Heart right ventricle (tissue), 16 donors: ENCODE measurements around the gene ITGA4. TPM values are rescaled to one million over a fixed set of nuclear protein-coding genes. Genes with fewer than 3 reads are reported as not detected.

Experiments used
- ATAC-seq, 8 donors: fragments of 200-7000 bp; cut with Tn5 transposase; one replicate each; pipeline ENCODE4 v1.9.1; 2020; ENCODE audit warnings: mild to moderate bottlenecking in 8 of 8, moderate library complexity in 8 of 8, moderate number of reproducible peaks in 1 of 8
- DNase-seq, 2 donors: peaks; one replicate each; pipeline ENCODE4 v3.0.0-alpha.2; 2020
- H3K27ac ChIP-seq, 10 donors: fragments of 200-600 bp; sonication (generic) in 2 of 10; one replicate each; pipeline versions ENCODE4 v1.5.0 to v1.8.0; 2020 to 2022; ENCODE audit warnings: mild to moderate bottlenecking in 3 of 10
- H3K27me3 ChIP-seq, 7 donors: fragments of 200-600 bp; one replicate each; pipeline ENCODE4 v1.8.0; 2021 to 2022; ENCODE audit warnings: mild to moderate bottlenecking in 2 of 7
- H3K36me3 ChIP-seq, 9 donors: fragments of 200-600 bp; sonication (generic) in 1 of 9; one replicate each; pipeline versions ENCODE4 v1.5.0 to v1.8.0; 2020 to 2022; ENCODE audit warnings: mild to moderate bottlenecking in 2 of 9
- H3K4me1 ChIP-seq, 9 donors: fragments of 200-600 bp; sonication (generic) in 1 of 9; one replicate each; pipeline versions ENCODE4 v1.5.0 to v1.8.0; 2020 to 2022; ENCODE audit warnings: mild to moderate bottlenecking in 4 of 9
- H3K4me3 ChIP-seq, 10 donors: fragments of 200-600 bp; sonication (generic) in 2 of 10; one replicate each; pipeline versions ENCODE4 v1.5.0 to v1.8.0; 2020 to 2022; ENCODE audit warnings: mild to moderate bottlenecking in 7 of 10, moderate library complexity in 2 of 10
- H3K9me3 ChIP-seq, 11 donors: fragments of 200-600 bp in 10 of 11; sonication (generic) in 2 of 11; one replicate each; pipeline versions ENCODE4 v1.5.0 to v1.8.0; 2013 to 2022; ENCODE audit warnings: mild to moderate bottlenecking in 2 of 11, control low read depth in 1 of 11, moderate library complexity in 1 of 11
- CTCF ChIP-seq, 9 donors: fragments of 200-600 bp; sonication (generic) in 2 of 9; IDR thresholded peaks; one replicate each; pipeline versions ENCODE4 v1.5.0 to v1.8.0; 2021 to 2022; ENCODE audit warnings: antibody characterized with exemption in 9 of 9, mild to moderate bottlenecking in 5 of 9, moderate library complexity in 1 of 9
- WGBS, 2 donors: extraction: QIAGEN DNeasy Blood & Tissue Kit; methylation state at CpG; one replicate each; pipeline ENCODE4 v1.1.7; 2013; ENCODE audit warnings: inconsistent platforms in 1 of 2; 5-methylcytosine and 5-hydroxymethylcytosine counted together
- intact Hi-C, 10 donors: fragments of 100-400 bp; cut with DNase I; formaldehyde crosslinking; loops; one replicate each; pipeline versions ENCODE4 v1.11.1 to v1.14.2; 2022
- polyA plus RNA-seq, 2 donors: library from polyadenylated mRNA; stranded (reverse); fragments of 200-250 nt; gene quantifications; one replicate each; pipeline ENCODE4 v1.2.3, GENCODE V29; 2013
- total RNA-seq, 10 donors: library from RNA; stranded (reverse); fragmentation: NEBNext Ultra II Directional in 3 of 10; extraction: Animal tissue kit (Norgen Biotek cat#: 25700) in 3 of 10; gene quantifications; one replicate each; pipeline versions ENCODE4 v1.2.1 to v1.2.4, GENCODE V29; 2021 to 2023
- donor health status: Arrhythmogenic right ventricular cardiomyopathy.
- donor health status: ischemic (EF 13 %, LVEDD 7.1; RV severe dilation, severe dysfunction).
- donor health status: healthy with polysubstance abuse.
- donor health status: DM: no; HTN: yes; CAD: no.
- donor health status: DM: no; HTN: no; CAD: no.
- donor health status: ischemic (EF 25% LVEDD 6.9; RV normal size, moderate dysfunction).
- donor health status: ischemic (EF 25% LVEDD 5.7; RV mildly dilated, moderate dysfunction).
- donor health status: healthy.
- donor health status: DM: yes; HTN: yes; CAD: no.
- donor health status: Ischemic cardiomyopathy.
- donor health status: ischemic (EF 35%, LVEDD 5.7; RV mildly dilated, moderate dysfunction).
- donor health status: nonischemic (EF 11% LVEDD 7.7; RV severe dilation, severe dysfunction).
- donor health status: DM: yes; HTN: yes; CAD: no.
- donor health status: PGD.
- donor health status: ischemic (EF 29% LVEDD 5.4; RV normal size, mild dysfunction).
- donor health status: nonischemic (EF 23%, LVEDD 6.1; RV moderate dilation, normal function).

The ITGA4 gene
- total and polyA plus RNA-seq, 12 donors, result 0.29 to 9.2 (median 1.4) TPM

GRCh38 chr2:181500201-181500600 is 43.0 kb downstream of the ITGA4 start:
- ATAC-seq, result no peak
- Histone ChIP-seq H3K4me1 (no peaks in the 10 kb centered on the region), H3K4me3 (no peak overlapping the region), H3K9me3 (no peaks in the 10 kb centered on the region), H3K27me3 (no peaks in the 10 kb centered on the region), H3K27ac (no peak overlapping the region), H3K36me3 (peaks cover 0 to 67% (median 0%) of the 10 kb centered on the region in 9 donors)
- DNase-seq, result no peak
- no peak for TF ChIP-seq CTCF (IDR thresholded peaks at IDR 0.05)
- WGBS, 2 donors, result 87 to 90% methylated on average over 4 of the region's 4 CpGs
- intact Hi-C loops, result no loop called here

GRCh38 chr2:181515719-181516118 is 58.5 kb downstream of the ITGA4 start:
- no peak for ATAC-seq
- H3K27me3 ChIP-seq, result peaks cover 0 to 4% (median 0%) of the 10 kb centered on the region in 7 donors
- H3K27ac ChIP-seq, result no peak overlapping the region
- no peak for TF ChIP-seq CTCF (IDR thresholded peaks at IDR 0.05)
- H3K4me1 ChIP-seq, result peaks cover 0 to 6% (median 0%) of the 10 kb centered on the region in 9 donors
- H3K4me3 ChIP-seq, result no peak overlapping the region
- WGBS, 2 donors, result 46 to 59% methylated on average over 3 of the region's 3 CpGs
- intact Hi-C loops, result no loop called here
- H3K9me3 ChIP-seq, result no peaks in the 10 kb centered on the region
- H3K36me3 ChIP-seq, result peaks cover 0 to 60% (median 0%) of the 10 kb centered on the region in 9 donors
- DNase-seq, result no peak

- intact Hi-C loops, result no loop called here
- no peak for ATAC-seq
These were observed 59.8 kb downstream of the ITGA4 start for GRCh38 chr2:181516992-181517391.

GRCh38 chr2:181517685-181518301 is 60.6 kb downstream of the ITGA4 start:
- intact Hi-C loops, result no loop called here
- Histone ChIP-seq H3K36me3 (peaks cover 0 to 47% (median 0%) of the 10 kb centered on the region in 9 donors), H3K4me1 (peaks cover 0 to 6% (median 0%) of the 10 kb centered on the region in 9 donors), H3K27me3 (peaks cover 0 to 3% (median 0%) of the 10 kb centered on the region in 7 donors), H3K27ac (no peak overlapping the region), H3K4me3 (no peak overlapping the region), H3K9me3 (no peaks in the 10 kb centered on the region)
- TF ChIP-seq CTCF (IDR thresholded peaks at IDR 0.05), result no peak
- ATAC-seq, result peak in 1 of 8 donors; percentile 33
- no peak for DNase-seq
- 55 to 65% methylated on average over 1 of the region's 1 CpG for WGBS, 2 donors

More at GRCh38 chr2:181516992-181517391, 59.8 kb downstream of the ITGA4 start:
- H3K27ac ChIP-seq, result no peak overlapping the region
- no peak for TF ChIP-seq CTCF (IDR thresholded peaks at IDR 0.05)
- no peak overlapping the region for H3K4me3 ChIP-seq
- H3K9me3 ChIP-seq, result no peaks in the 10 kb centered on the region
- H3K36me3 ChIP-seq, result peaks cover 0 to 48% (median 0%) of the 10 kb centered on the region in 9 donors
- H3K4me1 ChIP-seq, result peaks cover 0 to 6% (median 0%) of the 10 kb centered on the region in 9 donors
- H3K27me3 ChIP-seq, result peaks cover 0 to 4% (median 0%) of the 10 kb centered on the region in 7 donors
- DNase-seq, result no peak
